A549 (cell line): ENCODE data around the gene P2RX3. TPM values are rescaled to one million over a fixed set of nuclear protein-coding genes. Genes with fewer than 3 reads are reported as not detected.

Experiments
- ATAC-seq, 2 experiments: fragments of 200-7000 bp in 1 of 2; fragments of >200 bp in 1 of 2; cut with Nextera tagmentation in 1 of 2; cut with Tn5 transposase in 1 of 2; 3 replicates each; pipeline versions ENCODE4 v1.8.0 to v1.9.1; 2018 to 2020; ENCODE audit warnings: mild to moderate bottlenecking in 1 of 2, moderate library complexity in 1 of 2
- CTCF ChIA-PET: fragments of 300-600 bp; sonication (Branson Sonifier 250); formaldehyde crosslinking; extraction: SDS; loops from one replicate; lab custom pipeline; 2021; ENCODE audit warnings: antibody characterized with exemption, inconsistent platforms; lab: Yijun Ruan, JAX
- POLR2A ChIA-PET: fragments of 350-600 bp; formaldehyde crosslinking; extraction: SDS; loops from one replicate; lab custom pipeline; 2021; ENCODE audit warnings: antibody characterized with exemption, inconsistent platforms; lab: Yijun Ruan, JAX
- DNase-seq, 2 experiments: peaks; one replicate each; pipeline versions ENCODE4 v3.0.0 to v3.0.0-alpha.2; 2011 to 2016; ENCODE audit warnings: low read depth in 1 of 2, low spot score in 1 of 2
- FAIRE-seq: peaks from 2 replicates; lab custom pipeline; 2011; peaks lifted over from hg19 to GRCh38; lab: Jason Lieb, UNC
- H3K27ac ChIP-seq, 2 experiments: fragments of >200 bp; sonication (Bioruptor Twin); formaldehyde crosslinking; 3 replicates each; pipeline ENCODE4 v1.5.1; 2016 to 2017
- H3K4me1 ChIP-seq: fragments of >200 bp; sonication (Bioruptor Twin); formaldehyde crosslinking; 3 replicates; pipeline ENCODE4 v1.6.1; 2016
- H3K4me2 ChIP-seq: fragments of >200 bp; sonication (Bioruptor Twin); formaldehyde crosslinking; 3 replicates; pipeline ENCODE4 v1.6.1; 2016
- H3K4me3 ChIP-seq: fragments of >200 bp; sonication (Bioruptor Twin); formaldehyde crosslinking; 3 replicates; pipeline ENCODE4 v1.5.1; 2016
- H3K9me3 ChIP-seq: fragments of >200 bp; sonication (Bioruptor Twin); formaldehyde crosslinking; 3 replicates; pipeline ENCODE4 v1.6.1; 2016
- CHD4 ChIP-seq: fragments of 200-600 bp; sonication (generic); IDR thresholded peaks from 2 replicates; pipeline ENCODE4 v1.6.1; 2016; ENCODE audit warnings: antibody characterized with exemption, mild to moderate bottlenecking, borderline replicate concordance
- EHMT2 ChIP-seq: fragments of 200-600 bp; sonication (generic); IDR thresholded peaks from 2 replicates; pipeline ENCODE4 v1.6.1; 2016; ENCODE audit warnings: antibody characterized with exemption, low read depth, mild to moderate bottlenecking, moderate library complexity
- FOSB ChIP-seq: fragments of 250-450 bp; sonication (Bioruptor Pico); IDR thresholded peaks from 2 replicates; pipeline ENCODE4 v1.5.0; 2020; ENCODE audit warnings: mild to moderate bottlenecking, moderate library complexity
- FOSL2 ChIP-seq, 2 experiments: fragments of 450-650 bp in 1 of 2; fragments of >200 bp in 1 of 2; sonication (Bioruptor Twin) in 1 of 2; formaldehyde crosslinking; IDR thresholded peaks; 2 replicates each; pipeline versions ENCODE4 v1.5.0 to v1.6.1; 2016 to 2020; ENCODE audit warnings: mild to moderate bottlenecking in 1 of 2, moderate library complexity in 1 of 2
- HDAC2 ChIP-seq: fragments of 200-600 bp; sonication (generic); IDR thresholded peaks from 2 replicates; pipeline ENCODE4 v1.6.1; 2016
- JUN ChIP-seq, 2 experiments: fragments of >200 bp; sonication (Bioruptor Twin); formaldehyde crosslinking; IDR thresholded peaks; 2 replicates in 1 of 2; 3 replicates in 1 of 2; pipeline ENCODE4 v1.6.1; 2016 to 2017
- JUNB ChIP-seq: fragments of >200 bp; sonication (Bioruptor Twin); formaldehyde crosslinking; IDR thresholded peaks from 2 replicates; pipeline ENCODE4 v1.6.1; 2016
- MAFK ChIP-seq: fragments of 450-650 bp; IDR thresholded peaks from 2 replicates; pipeline ENCODE4 v1.6.1; 2014; ENCODE audit not compliant: partially characterized antibody
- MYC ChIP-seq: IDR thresholded peaks from 2 replicates; pipeline ENCODE4 v1.6.1; 2012; ENCODE audit warnings: mild to moderate bottlenecking, inconsistent platforms, low read length, improper control_type of control experiment, borderline replicate concordance
- NFE2L2 ChIP-seq: fragments of 150-350 bp; conservative IDR thresholded peaks from 2 replicates; pipeline ENCODE4 v1.6.1; 2014; ENCODE audit warnings: low read length
- NPAS2 ChIP-seq: fragments of 250-450 bp; sonication (Bioruptor Pico); IDR thresholded peaks from 2 replicates; pipeline ENCODE4 v1.8.0; 2022; ENCODE audit warnings: mild to moderate bottlenecking, moderate library complexity, borderline replicate concordance
- POLR2A ChIP-seq: IDR thresholded peaks from 2 replicates; pipeline ENCODE4 v1.6.1; 2012; ENCODE audit warnings: mild to moderate bottlenecking, low read length
- RARB ChIP-seq: fragments of 250-450 bp; sonication (Bioruptor Pico); IDR thresholded peaks from 2 replicates; pipeline ENCODE4 v1.8.0; 2021; ENCODE audit warnings: mild to moderate bottlenecking, moderate library complexity
- RNF2 ChIP-seq: fragments of 200-600 bp; sonication (generic); IDR thresholded peaks from 2 replicates; pipeline ENCODE4 v1.6.1; 2016; ENCODE audit warnings: low read depth, mild to moderate bottlenecking, antibody characterized with exemption, moderate library complexity, borderline replicate concordance
- TP53 ChIP-seq: fragments of 250-450 bp; sonication (Bioruptor Pico); IDR thresholded peaks from 2 replicates; pipeline ENCODE4 v1.5.0; 2021; ENCODE audit warnings: mild to moderate bottlenecking, moderate library complexity
- WGBS: methylation state at CpG from one replicate; pipeline ENCODE4 v1.1.6; 2017; ENCODE audit errors: missing lambda C conversion rate; 5-methylcytosine and 5-hydroxymethylcytosine counted together
- polyA plus RNA-seq, 4 experiments: library from polyadenylated mRNA; depleted of rRNA in 3 of 4; stranded (reverse); fragments of >200 nt; fragmentation: RNase III in 1 of 4; extraction: RNeasy Plus Mini Kit Qiagen cat#74134 plus additional on column Dnase treatment in 1 of 4; gene quantifications; 2 replicates in 3 of 4; 3 replicates in 1 of 4; pipeline ENCODE4 v1.2.3, GENCODE V29; 2011 to 2017
- TF ChIP-seq, protein P1 (sequence below): fragments of 150-350 bp; IDR thresholded peaks from 2 replicates; pipeline ENCODE4 v1.6.1; 2014; ENCODE audit warnings: low read depth, mild to moderate bottlenecking, low read length
- TF ChIP-seq, protein P2 (sequence below): fragments of >200 bp; sonication (Bioruptor Twin); formaldehyde crosslinking; IDR thresholded peaks from 2 replicates; pipeline ENCODE4 v1.6.1; 2016
- TF ChIP-seq, protein P3 (sequence below): fragments of 250-450 bp; sonication (Bioruptor Pico); IDR thresholded peaks from 2 replicates; pipeline ENCODE4 v1.5.0; 2021; ENCODE audit warnings: mild to moderate bottlenecking, moderate library complexity, borderline replicate concordance
- TF ChIP-seq, protein P4 (sequence below): fragments of >200 bp; sonication (Bioruptor Twin); formaldehyde crosslinking; IDR thresholded peaks from 3 replicates; pipeline ENCODE4 v1.6.1; 2016

P2RX3 gene
- polyA plus RNA-seq, 2 of the 4 experiments (the other 2 are of a cell fraction), result 0.05 to 0.37 TPM

DNA sequence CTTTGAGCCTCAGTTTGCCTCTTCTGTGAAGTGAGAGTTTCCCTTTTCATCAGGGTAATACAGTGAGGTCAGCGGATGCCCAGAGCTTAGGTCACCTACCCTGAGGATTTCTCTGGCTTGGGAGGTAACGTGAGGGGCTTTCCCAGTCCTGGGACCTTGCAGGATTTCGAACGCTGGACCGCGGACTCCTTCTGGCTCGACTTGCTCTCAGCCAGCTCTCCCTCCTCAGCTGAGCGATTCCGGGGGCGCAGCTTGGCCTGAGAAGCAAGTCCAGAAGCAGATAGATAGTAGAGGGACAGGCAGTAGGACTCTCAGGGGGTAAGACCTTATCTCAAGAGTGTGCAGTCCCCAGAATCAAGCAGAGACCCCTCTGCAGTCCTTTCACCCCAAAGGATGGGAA lies 37.4 kb upstream of the P2RX3 start:
- ChIA-PET CTCF (interaction anchor here (0.6 to 0.9 kb wide), 2 partner anchors 460 to 548 kb away, joined by 3 read pairs; no protein-coding TSS in a partner anchor), POLR2A (no interaction called here)
- TF ChIP-seq, protein P1, sequence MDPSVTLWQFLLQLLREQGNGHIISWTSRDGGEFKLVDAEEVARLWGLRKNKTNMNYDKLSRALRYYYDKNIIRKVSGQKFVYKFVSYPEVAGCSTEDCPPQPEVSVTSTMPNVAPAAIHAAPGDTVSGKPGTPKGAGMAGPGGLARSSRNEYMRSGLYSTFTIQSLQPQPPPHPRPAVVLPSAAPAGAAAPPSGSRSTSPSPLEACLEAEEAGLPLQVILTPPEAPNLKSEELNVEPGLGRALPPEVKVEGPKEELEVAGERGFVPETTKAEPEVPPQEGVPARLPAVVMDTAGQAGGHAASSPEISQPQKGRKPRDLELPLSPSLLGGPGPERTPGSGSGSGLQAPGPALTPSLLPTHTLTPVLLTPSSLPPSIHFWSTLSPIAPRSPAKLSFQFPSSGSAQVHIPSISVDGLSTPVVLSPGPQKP, result no peak
- TF ChIP-seq EHMT2 (no peak), NFE2L2 (no peak), MYC (no peak), CHD4 (no peak), HDAC2 (no peak), MAFK (no peak), TP53 (no peak)
- TF ChIP-seq, protein P2, sequence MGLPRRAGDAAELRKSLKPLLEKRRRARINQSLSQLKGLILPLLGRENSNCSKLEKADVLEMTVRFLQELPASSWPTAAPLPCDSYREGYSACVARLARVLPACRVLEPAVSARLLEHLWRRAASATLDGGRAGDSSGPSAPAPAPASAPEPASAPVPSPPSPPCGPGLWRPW, result no peak
- TF ChIP-seq, protein P3, sequence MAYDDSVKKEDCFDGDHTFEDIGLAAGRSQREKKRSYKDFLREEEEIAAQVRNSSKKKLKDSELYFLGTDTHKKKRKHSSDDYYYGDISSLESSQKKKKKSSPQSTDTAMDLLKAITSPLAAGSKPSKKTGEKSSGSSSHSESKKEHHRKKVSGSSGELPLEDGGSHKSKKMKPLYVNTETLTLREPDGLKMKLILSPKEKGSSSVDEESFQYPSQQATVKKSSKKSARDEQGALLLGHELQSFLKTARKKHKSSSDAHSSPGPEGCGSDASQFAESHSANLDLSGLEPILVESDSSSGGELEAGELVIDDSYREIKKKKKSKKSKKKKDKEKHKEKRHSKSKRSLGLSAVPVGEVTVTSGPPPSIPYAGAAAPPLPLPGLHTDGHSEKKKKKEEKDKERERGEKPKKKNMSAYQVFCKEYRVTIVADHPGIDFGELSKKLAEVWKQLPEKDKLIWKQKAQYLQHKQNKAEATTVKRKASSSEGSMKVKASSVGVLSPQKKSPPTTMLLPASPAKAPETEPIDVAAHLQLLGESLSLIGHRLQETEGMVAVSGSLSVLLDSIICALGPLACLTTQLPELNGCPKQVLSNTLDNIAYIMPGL (CRISPR knock-in tag), result no peak
- H3K27ac ChIP-seq, result no peak overlapping the region
- FAIRE-seq (no peak), ATAC-seq (no peak), DNase-seq (no peak)
- no peak overlapping the region for H3K4me2 ChIP-seq
- WGBS, result 96% methylated on average over 10 of the region's 10 CpGs
- peaks cover 17% of the 10 kb centered on the region for H3K9me3 ChIP-seq
- no peak overlapping the region for H3K4me3 ChIP-seq
- peaks cover 11% of the 10 kb centered on the region for H3K4me1 ChIP-seq

DNA sequence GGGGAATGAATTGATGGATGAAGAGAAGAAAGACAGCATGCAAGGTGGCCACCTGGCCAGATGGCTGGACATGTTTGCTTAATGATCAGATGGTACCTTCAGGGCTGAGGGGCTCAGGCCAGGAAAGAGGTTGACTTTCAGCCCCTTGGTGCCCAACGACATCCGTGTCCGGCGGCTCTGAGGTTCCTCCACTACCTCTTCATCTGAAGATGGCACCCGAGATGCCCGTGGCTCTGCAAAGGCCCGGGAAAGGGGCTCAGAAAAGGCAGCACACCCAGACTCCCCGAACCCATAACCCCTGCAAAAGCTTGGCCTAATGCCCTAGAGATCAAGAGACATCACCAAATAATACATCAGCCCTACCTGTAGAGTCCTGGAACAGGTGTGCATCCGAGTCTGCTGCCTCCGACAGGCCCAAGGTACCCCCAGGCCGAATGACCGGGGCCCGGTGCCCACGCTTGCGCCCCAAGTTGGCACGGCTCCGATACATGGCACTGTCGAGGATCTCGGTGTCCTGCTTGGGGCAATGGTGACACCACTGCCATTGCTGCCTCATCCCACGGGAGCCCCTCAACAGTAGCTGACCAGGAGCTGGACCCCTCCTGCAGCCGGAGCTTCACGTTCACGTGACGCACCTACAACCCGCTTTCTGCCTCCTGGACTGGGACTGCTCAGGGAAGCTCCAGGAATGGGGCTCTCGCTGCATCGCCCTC lies 36.3 kb upstream of the P2RX3 start:
- no peak for ATAC-seq
- 96% methylated on average over 26 of the region's 27 CpGs for WGBS

More for the DNA sequence above, 36.3 kb upstream of the P2RX3 start:
- TF ChIP-seq, protein P4, sequence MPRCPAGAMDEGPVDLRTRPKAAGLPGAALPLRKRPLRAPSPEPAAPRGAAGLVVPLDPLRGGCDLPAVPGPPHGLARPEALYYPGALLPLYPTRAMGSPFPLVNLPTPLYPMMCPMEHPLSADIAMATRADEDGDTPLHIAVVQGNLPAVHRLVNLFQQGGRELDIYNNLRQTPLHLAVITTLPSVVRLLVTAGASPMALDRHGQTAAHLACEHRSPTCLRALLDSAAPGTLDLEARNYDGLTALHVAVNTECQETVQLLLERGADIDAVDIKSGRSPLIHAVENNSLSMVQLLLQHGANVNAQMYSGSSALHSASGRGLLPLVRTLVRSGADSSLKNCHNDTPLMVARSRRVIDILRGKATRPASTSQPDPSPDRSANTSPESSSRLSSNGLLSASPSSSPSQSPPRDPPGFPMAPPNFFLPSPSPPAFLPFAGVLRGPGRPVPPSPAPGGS, result no peak
- TF ChIP-seq, protein P1, result no peak
- TF ChIP-seq EHMT2 (no peak), FOSL2 (IDR thresholded peaks at IDR 0.05) (no peak), FOSL2 (CRISPR knock-in tag; IDR thresholded peaks at IDR 0.05) (no peak), FOSB (CRISPR knock-in tag) (no peak), POLR2A (no peak), JUNB (no peak), NPAS2 (CRISPR knock-in tag) (no peak), TP53 (no peak), RNF2 (no peak), RARB (no peak), JUN (IDR thresholded peaks at IDR 0.05) (no peak), NFE2L2 (no peak)
- TF ChIP-seq, protein P3 (CRISPR knock-in tag), result no peak
- Histone ChIP-seq H3K4me2 (no peak overlapping the region), H3K4me1 (peaks cover 11% of the 10 kb centered on the region), H3K27ac (no peak overlapping the region), H3K4me3 (no peak overlapping the region), H3K9me3 (peaks cover 17% of the 10 kb centered on the region)
- POLR2A ChIA-PET, result no interaction called here
- no peak for DNase-seq
- no peak for FAIRE-seq
- CTCF ChIA-PET, result interaction anchor here (0.9 to 2.0 kb wide), 2 partner anchors 8 to 461 kb away, joined by 3 to 5 read pairs; no protein-coding TSS in a partner anchor
